Measurements from ENCODE around the gene HSPB7.
"Not testable (repeated sequence)": the region's sequence is repeated elsewhere in the genome, so short reads cannot be mapped to it uniquely, and the experiment has no call there.

The HSPB7 gene

GRCh38 chr1:16063226-16063829, 45.5 kb upstream of the HSPB7 start:
- POLR2A ChIA-PET, result no interaction called here
- no peak overlapping the region for H3K4me3 ChIP-seq (ENCODE audit: low read depth, low read length)
- no peaks in the 10 kb centered on the region for H3K4me1 ChIP-seq (ENCODE audit: control insufficient read depth, insufficient read depth, low read length)
- H3K36me3 ChIP-seq (ENCODE audit: control insufficient read depth in 2 of 2, insufficient read depth in 1 of 2, low read length in 2 of 2), result no peaks in the 10 kb centered on the region
- CTCF ChIA-PET, result interaction anchor here (0.6 to 1.1 kb wide), 2 partner anchors 19 to 54 kb away, joined by 3 to 4 read pairs; no protein-coding TSS in a partner anchor
- no peaks in the 10 kb centered on the region for H3K9me3 ChIP-seq (ENCODE audit: control insufficient read depth, insufficient read depth, low read depth, low read length)
- no peak overlapping the region for H3K27ac ChIP-seq (ENCODE audit: extremely low read depth, low read depth, low read length)
- TF ChIP-seq ATF2 (tag by site-specific recombination; IDR thresholded peaks at IDR 0.05; ENCODE audit: low read depth) (no peak), ZNF600 (tag by site-specific recombination; IDR thresholded peaks at IDR 0.05) (0 out of 2 replicates have a peak, but pooled peaks have one; percentile 33)

- CTCF ChIA-PET, result interaction anchor here (0.6 kb wide), 1 partner anchor 19 kb away, joined by 3 read pairs; no protein-coding TSS in a partner anchor
- H3K9me3 ChIP-seq (ENCODE audit: control insufficient read depth, insufficient read depth, low read depth, low read length); POLR2A ChIA-PET; H3K27ac ChIP-seq (ENCODE audit: extremely low read depth, low read depth, low read length); H3K36me3 ChIP-seq (ENCODE audit: control insufficient read depth in 2 of 2, insufficient read depth in 1 of 2, low read length in 2 of 2); H3K4me1 ChIP-seq (ENCODE audit: control insufficient read depth, insufficient read depth, low read length); H3K4me3 ChIP-seq (ENCODE audit: low read depth, low read length): not testable (repeated sequence)
Measured at GRCh38 chr1:16062687-16063075, 44.8 kb upstream of the HSPB7 start.

GRCh38 chr1:16061989-16062686, 44.3 kb upstream of the HSPB7 start:
- CTCF ChIA-PET, result interaction anchor here (0.7 kb wide), 1 partner anchor 1699 kb away, joined by 3 read pairs; no protein-coding TSS in a partner anchor
- H3K4me3 ChIP-seq (ENCODE audit: low read depth, low read length); H3K27ac ChIP-seq (ENCODE audit: extremely low read depth, low read depth, low read length); H3K9me3 ChIP-seq (ENCODE audit: control insufficient read depth, insufficient read depth, low read depth, low read length); H3K36me3 ChIP-seq (ENCODE audit: control insufficient read depth in 2 of 2, insufficient read depth in 1 of 2, low read length in 2 of 2); POLR2A ChIA-PET; H3K4me1 ChIP-seq (ENCODE audit: control insufficient read depth, insufficient read depth, low read length): not testable (repeated sequence)

GRCh38 chr1:16061266-16061665, 43.4 kb upstream of the HSPB7 start:
- H3K9me3 ChIP-seq (ENCODE audit: control insufficient read depth, insufficient read depth, low read depth, low read length), result no peaks in the 10 kb centered on the region
- H3K4me3 ChIP-seq (ENCODE audit: low read depth, low read length), result no peak overlapping the region
- no peaks in the 10 kb centered on the region for H3K4me1 ChIP-seq (ENCODE audit: control insufficient read depth, insufficient read depth, low read length)
- H3K27ac ChIP-seq (ENCODE audit: extremely low read depth, low read depth, low read length), result no peak overlapping the region
- TF ChIP-seq PATZ1 (tag by site-specific recombination; IDR thresholded peaks at IDR 0.05), result peak; percentile 18; the same call in 1 of the 2 replicates
- no peak for TF ChIP-seq ZNF677 (tag by site-specific recombination; IDR thresholded peaks at IDR 0.05)
- no peak for TF ChIP-seq YY1 (tag by site-specific recombination; IDR thresholded peaks at IDR 0.05)
- TF ChIP-seq ZNF302 (tag by site-specific recombination; IDR thresholded peaks at IDR 0.05; ENCODE audit: low read depth), result no peak
- TF ChIP-seq ZIC2 (tag by site-specific recombination; IDR thresholded peaks at IDR 0.05), result peak; percentile 25; the same call in 1 of the 2 replicates
- peak; percentile 38; the same call in 1 of the 2 replicates for TF ChIP-seq GLIS2 (tag by site-specific recombination; IDR thresholded peaks at IDR 0.05)
- ChIA-PET CTCF (interaction anchor here (0.6 kb wide), 1 partner anchor 21 kb away, joined by 3 read pairs; no protein-coding TSS in a partner anchor), POLR2A (no interaction called here)
- no peaks in the 10 kb centered on the region for H3K36me3 ChIP-seq (ENCODE audit: control insufficient read depth in 2 of 2, insufficient read depth in 1 of 2, low read length in 2 of 2)

GRCh38 chr1:16058394-16059120, 40.7 kb upstream of the HSPB7 start:
- H3K4me3 ChIP-seq (ENCODE audit: low read depth, low read length); H3K27ac ChIP-seq (ENCODE audit: extremely low read depth, low read depth, low read length); H3K9me3 ChIP-seq (ENCODE audit: control insufficient read depth, insufficient read depth, low read depth, low read length); H3K4me1 ChIP-seq (ENCODE audit: control insufficient read depth, insufficient read depth, low read length); H3K36me3 ChIP-seq (ENCODE audit: control insufficient read depth in 2 of 2, insufficient read depth in 1 of 2, low read length in 2 of 2); POLR2A ChIA-PET: not testable (repeated sequence)
- CTCF ChIA-PET, result interaction anchor here (0.7 to 1.7 kb wide), 2 partner anchors 26 to 712 kb away, joined by 3 to 6 read pairs; no protein-coding TSS in a partner anchor

All from HEK293 (cell line).